ENCODE results near the gene SPRY4.

The SPRY4 gene

DNA sequence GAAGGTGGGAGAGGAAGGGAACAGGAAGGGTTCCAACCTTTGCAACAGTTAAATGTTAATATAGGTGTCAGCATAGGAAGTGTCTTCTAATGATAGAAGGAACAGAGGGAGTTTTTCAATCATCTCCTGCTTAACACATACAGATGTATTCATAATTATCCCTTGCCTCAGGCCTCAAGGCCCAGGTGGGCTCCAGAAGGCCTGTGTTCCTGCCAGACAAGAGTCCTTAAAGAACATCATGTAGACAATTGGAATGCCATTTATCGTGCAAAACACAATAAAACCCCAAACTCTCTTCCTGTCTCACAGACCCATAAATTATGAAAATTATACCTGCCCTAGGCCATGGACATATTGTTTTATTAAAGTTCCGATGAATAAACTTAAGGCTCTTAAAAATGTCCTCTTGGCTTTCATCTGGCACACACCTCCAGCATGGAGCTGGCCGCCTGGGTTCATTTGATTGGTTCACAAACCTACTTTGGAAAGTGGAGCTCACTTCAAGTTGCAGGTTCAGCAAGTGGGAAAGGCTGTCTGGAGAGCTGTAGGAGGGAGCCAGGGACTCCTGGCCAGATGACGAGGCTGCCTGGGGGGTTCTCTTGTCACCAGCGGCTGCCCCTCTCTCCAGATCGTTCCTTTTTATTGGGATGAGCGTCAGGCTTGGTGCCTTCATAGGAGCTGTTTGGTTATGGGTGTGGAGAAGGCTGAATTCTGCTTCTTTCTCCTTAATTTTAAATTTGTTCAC is 17.5 kb downstream of the SPRY4 start:
- Histone ChIP-seq H3K27ac (no peak overlapping the region), H3K36me3 (replicated peaks) (peaks cover 42% of the 10 kb centered on the region), H3K4me3 (ENCODE audit: low read depth, low read length) (no peak overlapping the region), H3K27me3 (replicated peaks) (no peaks in the 10 kb centered on the region)
- in situ Hi-C loops (cut with HindIII; ENCODE audit: low pct_ligation_motif_present, low sequenced_read_pairs) = loop anchor here (25.0 kb wide), 1 partner anchor 230 kb away; no protein-coding TSS in a partner anchor
- no peak for DNase-seq
- TF ChIP-seq, protein P1, sequence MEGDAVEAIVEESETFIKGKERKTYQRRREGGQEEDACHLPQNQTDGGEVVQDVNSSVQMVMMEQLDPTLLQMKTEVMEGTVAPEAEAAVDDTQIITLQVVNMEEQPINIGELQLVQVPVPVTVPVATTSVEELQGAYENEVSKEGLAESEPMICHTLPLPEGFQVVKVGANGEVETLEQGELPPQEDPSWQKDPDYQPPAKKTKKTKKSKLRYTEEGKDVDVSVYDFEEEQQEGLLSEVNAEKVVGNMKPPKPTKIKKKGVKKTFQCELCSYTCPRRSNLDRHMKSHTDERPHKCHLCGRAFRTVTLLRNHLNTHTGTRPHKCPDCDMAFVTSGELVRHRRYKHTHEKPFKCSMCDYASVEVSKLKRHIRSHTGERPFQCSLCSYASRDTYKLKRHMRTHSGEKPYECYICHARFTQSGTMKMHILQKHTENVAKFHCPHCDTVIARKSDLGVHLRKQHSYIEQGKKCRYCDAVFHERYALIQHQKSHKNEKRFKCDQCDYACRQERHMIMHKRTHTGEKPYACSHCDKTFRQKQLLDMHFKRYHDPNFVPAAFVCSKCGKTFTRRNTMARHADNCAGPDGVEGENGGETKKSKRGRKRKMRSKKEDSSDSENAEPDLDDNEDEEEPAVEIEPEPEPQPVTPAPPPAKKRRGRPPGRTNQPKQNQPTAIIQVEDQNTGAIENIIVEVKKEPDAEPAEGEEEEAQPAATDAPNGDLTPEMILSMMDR (IDR thresholded peaks at IDR 0.05; ENCODE audit: low read depth, low read length, missing control alignments) = no peak

DNA sequence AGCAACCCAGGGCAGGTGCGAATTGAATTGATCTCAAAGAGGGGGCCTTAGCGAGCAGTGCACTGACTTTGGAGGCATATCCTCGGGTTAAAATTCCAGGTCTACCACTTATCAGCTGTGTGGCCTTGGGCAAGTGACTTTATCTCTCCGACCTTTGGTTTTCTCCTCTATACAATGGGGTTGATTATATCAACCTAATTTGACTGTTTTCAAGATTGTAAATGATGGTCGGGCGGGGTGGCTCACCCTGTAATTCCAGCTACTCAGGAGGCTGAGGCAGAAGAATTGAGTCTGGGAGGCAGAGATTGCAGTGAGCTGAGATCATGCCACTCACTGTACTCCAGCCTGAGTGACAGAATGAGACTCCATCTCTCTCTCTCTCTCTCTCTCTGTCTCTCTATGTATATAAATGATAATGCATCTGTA is 18.7 kb downstream of the SPRY4 start:
- in situ Hi-C loops (cut with HindIII; ENCODE audit: low pct_ligation_motif_present, low sequenced_read_pairs) = loop anchor here (25.0 kb wide), 1 partner anchor 231 kb away; no protein-coding TSS in a partner anchor
- H3K27ac ChIP-seq = no peak overlapping the region
- H3K4me3 ChIP-seq (ENCODE audit: low read depth, low read length) = no peak overlapping the region
- no peak for DNase-seq
- peaks cover 32% of the 10 kb centered on the region for H3K36me3 ChIP-seq (replicated peaks)
- TF ChIP-seq, protein P1 (IDR thresholded peaks at IDR 0.05; ENCODE audit: low read depth, low read length, missing control alignments) = no peak
- no peaks in the 10 kb centered on the region for H3K27me3 ChIP-seq (replicated peaks)

DNA sequence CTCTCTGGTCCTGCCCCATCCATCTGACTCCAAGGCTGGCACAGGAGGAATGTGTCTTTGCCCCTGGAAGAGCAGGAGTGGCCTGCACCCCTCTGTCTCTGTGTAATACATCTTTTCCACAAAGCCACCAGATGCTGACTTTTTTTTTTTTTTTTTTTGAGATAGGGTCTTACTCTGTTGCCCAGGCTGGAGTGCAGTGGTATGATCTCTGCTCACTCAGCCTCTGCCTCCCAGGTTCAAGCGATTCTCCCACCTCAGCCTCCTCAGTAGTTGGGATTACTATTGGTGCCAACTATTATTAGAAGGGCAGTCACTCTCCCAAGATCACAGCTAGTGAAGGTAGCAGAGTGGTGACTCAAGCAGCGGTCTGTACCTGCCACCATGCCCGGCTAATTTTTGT is 19.6 kb downstream of the SPRY4 start:
- in situ Hi-C loops (cut with HindIII; ENCODE audit: low pct_ligation_motif_present, low sequenced_read_pairs) = loop anchor here (25.0 kb wide), 1 partner anchor 232 kb away; no protein-coding TSS in a partner anchor
- no peaks in the 10 kb centered on the region for H3K27me3 ChIP-seq (replicated peaks)
- no peak for DNase-seq
- H3K4me3 ChIP-seq (ENCODE audit: low read depth, low read length) = no peak overlapping the region
- H3K36me3 ChIP-seq (replicated peaks) = peaks cover 26% of the 10 kb centered on the region
- H3K27ac ChIP-seq = no peak overlapping the region
- TF ChIP-seq, protein P1 (IDR thresholded peaks at IDR 0.05; ENCODE audit: low read depth, low read length, missing control alignments) = no peak

DNA sequence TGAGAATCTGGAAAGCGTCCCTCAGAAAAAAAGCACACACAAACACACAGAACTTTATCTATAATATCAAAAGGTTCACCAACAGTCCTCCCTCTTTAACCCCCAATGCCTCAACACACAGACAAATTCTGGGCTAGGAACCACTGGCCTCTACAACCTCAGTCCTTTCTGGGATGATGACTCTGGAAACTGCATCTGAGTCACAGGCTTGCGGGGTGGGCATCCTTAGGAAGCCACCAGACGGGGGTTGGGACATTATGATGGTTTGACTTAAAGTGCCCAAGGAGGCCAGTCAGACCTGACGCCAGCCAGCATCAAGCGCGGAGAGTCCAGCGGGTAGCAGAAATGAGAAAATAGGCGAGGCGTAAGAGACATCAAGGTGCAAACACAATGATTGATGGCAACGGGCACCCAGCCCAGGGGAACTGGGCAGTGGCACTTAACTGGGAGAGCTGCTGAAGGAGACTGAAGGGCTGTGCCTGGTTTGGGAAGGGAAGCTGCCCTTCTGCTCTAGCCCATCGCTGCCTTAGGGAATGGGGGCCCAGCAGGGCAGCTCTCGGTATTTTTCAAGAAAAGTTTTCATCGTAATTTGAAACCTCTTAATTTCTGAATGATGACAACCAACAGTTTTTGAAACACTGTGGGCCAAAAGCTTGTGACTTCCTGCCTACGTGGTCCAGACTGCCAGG is 20.7 kb downstream of the SPRY4 start:
- H3K27ac ChIP-seq = no peak overlapping the region
- no peaks in the 10 kb centered on the region for H3K27me3 ChIP-seq (replicated peaks)
- TF ChIP-seq, protein P1 (IDR thresholded peaks at IDR 0.05; ENCODE audit: low read depth, low read length, missing control alignments) = no peak
- no peak overlapping the region for H3K4me3 ChIP-seq (ENCODE audit: low read depth, low read length)
- DNase-seq = no peak
- H3K36me3 ChIP-seq (replicated peaks) = peaks cover 16% of the 10 kb centered on the region
- in situ Hi-C loops (cut with HindIII; ENCODE audit: low pct_ligation_motif_present, low sequenced_read_pairs) = loop anchor here (25.0 kb wide), 1 partner anchor 233 kb away; no protein-coding TSS in a partner anchor

DNA sequence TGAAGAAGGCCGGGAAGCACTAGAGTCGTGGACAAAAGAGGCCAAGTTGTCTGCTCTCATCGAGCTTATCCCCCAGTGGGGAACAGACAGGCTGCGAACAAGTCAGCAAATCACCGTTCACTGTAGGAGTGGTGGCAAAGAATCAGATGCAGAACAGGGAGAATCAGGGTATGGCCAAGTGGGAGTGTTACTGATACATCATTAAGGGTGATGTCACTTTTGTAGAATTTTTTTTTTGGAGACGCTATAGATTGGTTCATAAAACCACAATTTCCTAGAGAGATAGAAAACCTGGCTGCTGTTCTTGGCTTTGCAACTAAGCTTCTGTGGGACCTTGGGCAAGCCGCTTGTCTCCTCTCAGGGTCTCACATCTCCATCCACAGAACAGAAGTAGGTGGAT is 21.3 kb downstream of the SPRY4 start:
- H3K27me3 ChIP-seq (replicated peaks) = no peaks in the 10 kb centered on the region
- TF ChIP-seq, protein P1 (IDR thresholded peaks at IDR 0.05; ENCODE audit: low read depth, low read length, missing control alignments) = no peak
- peaks cover 11% of the 10 kb centered on the region for H3K36me3 ChIP-seq (replicated peaks)
- H3K4me3 ChIP-seq (ENCODE audit: low read depth, low read length) = no peak overlapping the region
- DNase-seq = no peak
- H3K27ac ChIP-seq = no peak overlapping the region
- in situ Hi-C loops (cut with HindIII; ENCODE audit: low pct_ligation_motif_present, low sequenced_read_pairs) = loop anchor here (25.0 kb wide), 1 partner anchor 234 kb away; no protein-coding TSS in a partner anchor

All from brain microvascular endothelial cell (primary cell).